Upper lobe of left lung (tissue), 4 donors: ENCODE measurements around the gene PDE4D.

ENCODE experiments used
- POLR2A ChIP-seq, 4 donors: fragments of 450-650 bp; IDR thresholded peaks; one replicate each; pipeline ENCODE4 v1.5.1; 2016 to 2017; ENCODE audit warnings: antibody characterized with exemption in 4 of 4, mild to moderate bottlenecking in 2 of 4
- POLR2AphosphoS5 ChIP-seq, 2 donors: sonication (generic); formaldehyde crosslinking; IDR thresholded peaks; one replicate each; pipeline ENCODE4 v1.5.1; 2017; ENCODE audit warnings: antibody characterized with exemption in 2 of 2

GRCh38 chr5:59874675-59875074, 18.9 kb downstream of the PDE4D start:
- no peak for TF ChIP-seq POLR2AphosphoS5 (IDR thresholded peaks at IDR 0.05)
- no peak for TF ChIP-seq POLR2A (IDR thresholded peaks at IDR 0.05)
